ENCODE measurements around the gene HMCN2.

DNA sequence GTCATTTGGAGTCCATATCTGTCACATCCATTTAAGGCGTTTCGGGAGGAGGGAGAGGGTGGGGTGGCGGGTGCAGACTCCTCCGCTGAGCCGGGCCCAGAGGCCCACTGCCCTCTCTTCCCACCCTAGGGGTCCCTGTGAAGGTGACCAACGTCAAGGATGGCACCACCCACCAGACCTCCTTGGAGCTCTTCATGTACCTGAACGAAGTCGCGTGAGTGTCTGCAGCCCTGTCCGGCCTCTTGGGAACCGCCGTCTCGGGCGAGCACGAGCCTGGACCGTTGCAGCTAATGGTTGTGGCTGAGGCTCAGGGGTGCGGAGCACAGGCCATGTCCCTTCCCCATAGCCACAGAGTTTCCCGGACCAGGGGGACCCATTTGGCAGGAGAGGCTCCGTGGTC, 214.0 kb downstream of the HMCN2 start:
- TF ChIP-seq CTCF (IDR thresholded peaks at IDR 0.05), result no peak
- TF ChIP-seq POLR2AphosphoS5 (IDR thresholded peaks at IDR 0.05), result no peak
- TF ChIP-seq POLR2A (IDR thresholded peaks at IDR 0.05), result no peak
- no peak for TF ChIP-seq EP300 (IDR thresholded peaks at IDR 0.05)

All from suprapubic skin (tissue), 4 donors.